ENCODE measurements around the gene C6orf52.
"Not testable (repeated sequence)": the region's sequence is repeated elsewhere in the genome, so short reads cannot be mapped to it uniquely, and the experiment has no call there.

The C6orf52 gene

DNA sequence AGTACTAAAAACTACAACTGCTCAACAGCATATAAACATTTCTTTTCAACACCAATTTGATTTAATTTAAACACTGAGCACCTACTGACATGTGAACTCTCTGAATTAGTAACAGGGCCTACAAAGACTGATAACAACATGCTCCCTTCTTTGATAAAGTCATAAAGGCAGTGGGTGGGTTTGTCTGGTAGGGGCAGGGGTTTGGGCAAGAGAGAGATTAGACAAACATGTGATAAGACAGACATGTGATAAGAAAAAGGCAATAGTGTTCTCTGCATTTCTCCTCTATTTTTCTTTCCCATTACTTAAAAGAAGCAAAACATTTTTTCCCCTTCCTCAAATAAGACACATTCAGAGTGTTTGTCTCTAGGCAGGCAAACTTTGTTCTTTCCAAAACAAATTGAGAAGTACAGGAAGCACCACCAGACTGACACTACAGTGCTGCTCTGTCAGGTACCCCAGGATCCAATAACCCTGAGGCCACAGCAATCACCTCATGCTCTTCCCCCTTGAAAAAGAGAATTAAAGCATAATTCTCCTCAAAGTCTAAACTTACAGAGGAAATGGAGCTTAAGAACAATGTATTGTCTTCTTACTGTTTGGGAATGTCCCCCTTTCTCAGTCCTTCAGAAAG, 11.9 kb downstream of the C6orf52 start:
- Mint-ChIP-seq H3K4me3 (peak overlapping the region; percentile 50 to 52), H3K4me1 (peaks cover 65% of the 10 kb centered on the region), H3K27me3 (no peaks in the 10 kb centered on the region), H3K9me3 (peaks cover 0 to 11% of the 10 kb centered on the region in 2 donors), H3K27ac (peak overlapping the region; percentile 74 to 91)
- DNase-seq: no peak
- ATAC-seq: peak; percentile 52

DNA sequence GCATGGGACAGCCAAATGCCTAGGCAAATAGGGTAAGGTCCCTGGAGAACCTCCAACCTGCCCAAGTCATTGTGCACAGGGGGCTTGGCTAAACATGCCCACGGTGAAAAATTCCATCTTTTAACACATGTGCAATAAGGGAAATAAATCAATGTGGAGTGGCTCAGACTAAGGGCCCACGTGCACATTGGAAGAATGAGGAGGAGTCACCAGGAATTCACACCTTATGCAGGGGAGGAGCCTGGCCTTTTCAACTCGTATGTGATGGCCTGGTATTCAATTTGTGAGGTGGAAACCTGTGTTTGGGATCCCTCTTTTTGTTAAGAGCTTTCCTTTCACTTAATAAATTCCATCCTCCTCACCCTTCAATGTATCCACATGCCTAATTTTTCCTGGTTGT, 12.6 kb downstream of the C6orf52 start:
- Mint-ChIP-seq H3K27me3 (no peaks in the 10 kb centered on the region), H3K27ac (no peak overlapping the region), H3K4me3 (no peak overlapping the region), H3K4me1 (peaks cover 58% of the 10 kb centered on the region), H3K9me3 (peaks cover 2 to 11% of the 10 kb centered on the region in 2 donors)
- no peak for ATAC-seq
- DNase-seq: no peak

DNA sequence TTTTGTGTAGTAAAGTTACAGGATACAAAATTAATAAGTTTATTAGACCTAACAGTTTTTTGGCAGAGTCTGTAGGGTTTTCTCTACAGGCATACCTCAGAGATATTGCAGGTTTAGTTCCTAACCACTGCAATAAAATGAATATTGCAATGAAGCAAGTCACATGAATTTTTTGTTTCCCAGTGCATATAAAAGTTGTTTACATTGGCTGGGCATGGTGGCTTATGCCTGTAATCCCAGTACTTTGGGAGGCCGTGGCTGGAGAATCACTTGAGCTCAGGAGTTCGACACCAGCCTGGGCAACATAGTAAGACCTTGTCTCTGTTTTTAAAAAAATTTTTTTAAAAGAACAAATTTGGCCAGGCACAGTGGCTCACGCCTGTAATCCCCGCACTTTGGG, 16.0 kb downstream of the C6orf52 start:
- Mint-ChIP-seq H3K4me3 (no peak overlapping the region), H3K4me1 (peaks cover 28% of the 10 kb centered on the region), H3K27me3 (no peaks in the 10 kb centered on the region), H3K27ac (no peak overlapping the region), H3K9me3 (peaks cover 10 to 11% of the 10 kb centered on the region in 2 donors)
- DNase-seq (no peak), ATAC-seq (no peak)

DNA sequence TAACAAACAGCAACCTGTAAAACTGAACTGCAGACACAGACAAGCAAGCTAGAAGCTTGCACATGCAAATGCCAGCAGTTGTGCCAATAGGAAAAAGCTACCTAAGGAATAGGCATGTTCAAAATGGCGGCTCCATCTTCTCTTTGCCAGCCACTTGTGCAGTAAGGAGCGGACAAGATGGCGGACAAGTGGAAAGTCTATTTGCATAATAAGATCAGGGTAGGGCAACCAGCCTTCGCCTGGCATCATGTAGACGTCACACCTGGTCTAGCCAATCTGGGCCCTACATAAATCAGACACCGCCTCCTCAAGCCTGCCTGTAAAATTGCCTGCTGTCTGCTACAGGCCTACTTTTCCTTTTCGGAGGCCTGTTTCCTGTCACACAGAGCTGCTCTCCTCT, 18.0 kb downstream of the C6orf52 start:
- Mint-ChIP-seq H3K27ac (no peak overlapping the region), H3K9me3 (peaks cover 6 to 10% of the 10 kb centered on the region in 2 donors), H3K4me3 (no peak overlapping the region), H3K4me1 (peaks cover 8% of the 10 kb centered on the region), H3K27me3 (no peaks in the 10 kb centered on the region)
- ATAC-seq (no peak), DNase-seq (no peak)

DNA sequence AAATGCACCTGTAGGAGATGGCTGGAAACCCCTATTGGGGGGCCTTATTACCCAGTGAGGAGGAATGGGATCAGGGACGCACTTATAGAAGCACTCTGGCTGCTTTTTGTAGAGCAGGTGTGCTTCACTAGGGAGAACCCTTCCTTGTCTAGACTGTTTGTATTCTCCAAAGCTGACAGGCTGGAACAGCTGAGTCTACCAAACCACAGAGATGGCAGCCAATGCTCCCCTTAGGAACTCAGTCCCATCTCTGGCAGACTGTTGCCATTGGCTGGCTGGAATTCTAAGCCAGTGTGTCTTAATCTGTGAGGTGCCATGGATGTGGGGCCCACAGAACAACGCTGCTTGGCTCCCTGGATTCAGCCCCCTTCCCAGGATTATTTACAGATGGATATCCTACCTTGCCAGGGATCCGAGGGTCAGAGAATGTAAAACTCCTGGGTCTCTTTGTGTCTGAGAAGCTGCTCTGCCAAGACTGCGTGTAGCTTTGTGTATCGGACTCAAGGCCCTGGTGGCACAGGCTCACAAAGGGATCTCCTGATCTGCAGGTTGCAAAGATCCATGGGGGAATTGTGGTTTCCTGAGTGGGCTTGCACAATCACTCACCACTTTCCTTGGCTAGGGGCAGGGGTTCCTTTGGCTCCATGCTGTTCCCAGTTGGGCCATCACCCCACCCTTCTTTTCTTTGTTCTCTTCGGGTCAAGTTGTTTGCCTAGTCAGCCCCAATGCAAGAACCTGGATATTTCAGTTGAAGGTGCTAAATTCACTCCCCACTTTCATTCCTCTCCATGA, 26.1 kb downstream of the C6orf52 start:
- DNase-seq (no peak), ATAC-seq (no peak)
- Mint-ChIP-seq H3K27me3 (peaks cover 14% of the 10 kb centered on the region), H3K27ac (peak overlapping the region in 1 of 2 donors; percentile 50), H3K9me3 (peaks cover 7 to 32% of the 10 kb centered on the region in 2 donors), H3K4me1 (peaks cover 22% of the 10 kb centered on the region), H3K4me3 (no peak overlapping the region)

DNA sequence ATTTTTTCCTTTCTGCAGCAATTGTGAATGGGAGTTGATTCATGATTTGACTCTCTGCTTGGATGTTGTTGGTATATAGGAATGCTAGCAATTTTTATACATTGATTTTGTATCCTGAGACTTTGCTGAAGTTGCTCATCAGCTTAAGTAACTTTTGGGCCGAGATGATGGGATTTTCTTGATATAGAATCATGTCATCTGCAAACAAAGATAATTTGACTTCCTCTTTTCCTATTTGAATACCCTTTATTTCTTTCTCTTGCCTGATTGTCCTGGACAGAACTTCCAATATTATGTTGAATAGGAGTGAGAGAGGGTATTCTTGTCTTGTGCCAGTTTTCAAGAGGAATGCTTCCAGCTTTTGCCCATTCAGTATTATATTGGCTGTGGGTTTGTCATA, 28.8 kb downstream of the C6orf52 start:
- H3K9me3 Mint-ChIP-seq: peaks cover 10 to 36% of the 10 kb centered on the region in 2 donors
- peaks cover 14% of the 10 kb centered on the region for H3K27me3 Mint-ChIP-seq
- not testable (repeated sequence) for ATAC-seq, H3K4me3 Mint-ChIP-seq, DNase-seq, H3K27ac Mint-ChIP-seq
- peaks cover 22% of the 10 kb centered on the region for H3K4me1 Mint-ChIP-seq

DNA sequence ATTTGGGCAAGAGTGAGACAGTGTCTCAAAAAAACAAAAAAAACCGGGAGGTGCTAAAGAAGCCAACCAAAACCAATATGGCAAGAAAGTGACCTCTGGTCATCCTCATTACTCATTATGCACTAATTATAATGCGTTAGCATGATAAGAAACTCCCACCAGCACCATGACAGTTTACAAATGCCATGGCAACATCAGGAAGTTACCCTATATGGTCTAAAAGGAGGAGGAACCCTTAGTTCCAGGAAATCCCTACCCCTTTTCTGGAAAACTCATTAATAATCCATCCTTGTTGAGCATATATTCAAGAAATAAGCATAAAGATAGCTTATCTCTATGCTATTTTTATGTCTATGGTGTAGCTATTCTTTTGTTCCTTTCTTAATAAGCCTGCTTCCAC, 31.7 kb downstream of the C6orf52 start:
- H3K4me1 Mint-ChIP-seq: peaks cover 14% of the 10 kb centered on the region
- ATAC-seq (no peak), DNase-seq (no peak)
- peaks cover 28% of the 10 kb centered on the region for H3K27me3 Mint-ChIP-seq
- no peak overlapping the region for H3K27ac Mint-ChIP-seq
- no peak overlapping the region for H3K4me3 Mint-ChIP-seq
- H3K9me3 Mint-ChIP-seq: peaks cover 10 to 36% of the 10 kb centered on the region in 2 donors

DNA sequence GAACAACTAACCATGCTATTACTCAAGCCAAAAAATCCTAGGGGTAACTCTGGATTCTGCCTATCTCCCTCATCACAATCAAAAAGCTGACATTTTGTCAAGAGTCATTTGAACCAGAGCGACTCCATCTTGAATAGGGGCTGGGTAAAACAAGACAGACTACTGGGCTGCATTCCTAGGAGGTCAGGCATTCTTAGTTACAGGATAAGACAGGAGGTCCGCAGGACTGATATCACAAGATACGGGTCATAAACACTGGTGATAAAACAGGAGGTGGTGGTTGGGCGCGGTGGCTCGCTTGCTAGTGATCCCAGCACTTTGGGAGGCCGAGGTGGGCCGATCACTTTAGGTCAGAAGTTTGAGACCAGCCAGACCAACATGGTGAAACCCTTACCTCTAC, 32.2 kb downstream of the C6orf52 start:
- Mint-ChIP-seq H3K4me3 (no peak overlapping the region), H3K27me3 (peaks cover 29% of the 10 kb centered on the region), H3K27ac (no peak overlapping the region), H3K9me3 (peaks cover 10 to 35% of the 10 kb centered on the region in 2 donors), H3K4me1 (peaks cover 9% of the 10 kb centered on the region)
- DNase-seq: no peak
- ATAC-seq: no peak

DNA sequence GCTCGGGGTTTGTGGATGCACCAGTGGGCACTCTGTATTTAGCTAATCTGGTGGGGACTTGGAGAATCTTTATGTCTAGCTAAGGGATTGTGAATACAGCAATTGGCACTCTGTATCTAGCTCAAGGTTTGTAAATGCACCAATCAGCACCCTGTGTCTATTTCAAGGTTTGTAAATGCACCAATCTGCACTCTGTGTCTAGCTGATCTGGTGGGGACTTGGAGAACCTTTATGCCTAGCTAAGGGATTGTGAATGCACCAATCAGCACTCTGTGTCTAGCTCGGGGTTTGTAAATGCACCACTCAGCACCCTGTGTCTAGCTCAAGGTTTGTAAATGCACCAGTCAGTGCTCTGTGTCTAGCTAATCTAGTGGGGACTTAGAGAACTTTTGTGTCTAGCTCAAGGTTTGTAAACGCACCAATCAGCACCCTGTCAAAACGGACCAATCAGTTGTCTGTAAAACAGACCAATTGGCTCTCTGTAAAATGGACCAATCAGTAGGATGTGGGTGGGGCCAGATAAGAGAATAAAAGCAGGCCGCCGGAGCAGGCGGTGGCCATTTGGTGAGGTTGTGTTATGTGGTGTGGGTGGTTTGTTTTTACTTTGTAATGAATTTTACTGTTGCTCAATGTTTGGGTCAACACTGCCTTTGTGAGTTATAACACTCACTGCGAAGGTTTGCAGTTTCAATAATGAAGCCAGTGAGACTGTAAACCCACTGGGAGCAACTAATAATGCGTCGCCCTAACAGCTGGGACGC, 33.8 kb downstream of the C6orf52 start:
- DNase-seq, ATAC-seq, H3K4me1 Mint-ChIP-seq: not testable (repeated sequence)
- peaks cover 18% of the 10 kb centered on the region for H3K27me3 Mint-ChIP-seq
- peaks cover 4 to 22% of the 10 kb centered on the region in 2 donors for H3K9me3 Mint-ChIP-seq
- peak overlapping the region in 1 of 2 donors; percentile 63 for H3K27ac Mint-ChIP-seq
- H3K4me3 Mint-ChIP-seq: peak overlapping the region; percentile 57 to 71

DNA sequence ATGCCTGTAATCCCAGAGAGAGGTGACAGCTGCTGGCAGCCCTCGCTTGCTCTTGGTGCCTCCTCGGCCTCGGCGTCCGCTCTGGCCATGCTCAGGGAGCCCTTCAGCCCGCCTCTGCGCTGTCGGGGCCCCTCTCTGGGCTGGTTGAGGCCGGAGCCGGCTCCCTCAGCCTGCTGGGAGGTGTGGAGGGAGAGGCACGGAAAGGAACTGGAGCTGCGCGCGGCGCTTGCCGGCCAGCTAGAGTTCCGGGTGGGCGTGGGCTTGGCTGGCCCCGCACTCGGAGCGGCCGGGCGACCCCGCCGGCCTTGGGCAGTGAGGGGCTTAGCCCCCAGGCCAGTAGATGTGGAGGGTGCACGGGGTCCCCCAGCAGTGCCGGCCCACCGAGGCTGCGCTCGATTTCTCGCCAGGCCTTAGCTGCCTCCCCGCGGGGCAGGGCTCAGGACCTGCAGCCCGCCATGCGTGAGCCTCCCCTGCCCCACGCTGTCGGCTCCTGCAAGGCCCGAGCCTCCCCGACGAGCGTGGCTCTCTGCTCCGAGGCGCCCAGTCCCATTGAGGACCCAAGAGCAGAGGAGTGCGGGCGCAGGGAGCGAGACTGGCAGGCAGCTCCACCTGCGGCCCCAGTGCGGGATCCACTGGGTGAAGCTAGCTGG, 34.6 kb downstream of the C6orf52 start:
- no peak overlapping the region for H3K27ac Mint-ChIP-seq
- ATAC-seq: peak; percentile 52

DNA sequence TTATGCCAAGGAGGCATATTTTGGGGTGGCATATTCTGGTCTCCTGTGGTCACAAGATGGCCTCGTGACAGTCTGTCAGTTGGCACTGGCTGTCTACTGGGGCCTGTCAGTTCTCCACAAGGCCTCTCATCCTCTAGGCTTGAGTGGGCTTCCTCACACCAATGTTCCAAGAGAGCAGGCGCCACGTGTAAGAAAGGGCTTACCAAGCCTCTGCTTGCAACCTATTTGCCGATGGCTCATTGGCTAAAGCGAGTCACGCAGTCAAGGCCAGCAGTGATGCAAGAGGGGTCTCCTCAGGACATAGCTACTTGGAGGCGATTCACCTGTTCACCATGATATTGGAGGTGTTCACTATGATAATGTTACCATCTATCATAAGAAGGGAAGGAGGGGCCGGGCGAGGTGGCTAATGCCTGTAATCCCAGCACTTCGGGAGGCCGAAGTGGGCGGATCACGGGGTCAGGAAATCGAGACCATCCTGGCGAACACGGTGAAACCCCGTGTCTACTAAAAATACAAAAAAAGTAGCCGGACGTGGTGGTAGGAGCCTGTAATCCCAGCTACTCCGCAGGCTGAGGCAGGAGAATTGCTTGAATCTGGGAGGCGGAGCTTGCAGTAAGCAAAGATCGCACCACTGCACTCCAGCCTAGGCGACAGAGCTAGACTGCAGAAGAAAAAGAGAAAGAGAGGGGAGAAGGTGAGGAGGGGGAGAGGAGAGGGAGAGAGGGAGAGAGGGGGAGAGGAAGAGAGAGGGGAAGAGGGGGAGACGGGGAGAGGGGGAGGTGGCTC, 35.3 kb downstream of the C6orf52 start:
- Mint-ChIP-seq H3K27ac (peak overlapping the region in 1 of 2 donors; percentile 83), H3K4me3 (peak overlapping the region; percentile 57 to 69), H3K4me1 (peaks cover 16% of the 10 kb centered on the region), H3K9me3 (peaks cover 4 to 9% of the 10 kb centered on the region in 2 donors), H3K27me3 (peaks cover 15% of the 10 kb centered on the region)
- DNase-seq (no peak), ATAC-seq (peak; percentile 3)

More for the DNA sequence above, 34.6 kb downstream of the C6orf52 start:
- Mint-ChIP-seq H3K4me3 (peak overlapping the region; percentile 57 to 71), H3K9me3 (peaks cover 4 to 16% of the 10 kb centered on the region in 2 donors), H3K4me1 (peaks cover 16% of the 10 kb centered on the region), H3K27me3 (peaks cover 15% of the 10 kb centered on the region)
- peak in 1 of 2 donors; percentile 18 for DNase-seq

DNA sequence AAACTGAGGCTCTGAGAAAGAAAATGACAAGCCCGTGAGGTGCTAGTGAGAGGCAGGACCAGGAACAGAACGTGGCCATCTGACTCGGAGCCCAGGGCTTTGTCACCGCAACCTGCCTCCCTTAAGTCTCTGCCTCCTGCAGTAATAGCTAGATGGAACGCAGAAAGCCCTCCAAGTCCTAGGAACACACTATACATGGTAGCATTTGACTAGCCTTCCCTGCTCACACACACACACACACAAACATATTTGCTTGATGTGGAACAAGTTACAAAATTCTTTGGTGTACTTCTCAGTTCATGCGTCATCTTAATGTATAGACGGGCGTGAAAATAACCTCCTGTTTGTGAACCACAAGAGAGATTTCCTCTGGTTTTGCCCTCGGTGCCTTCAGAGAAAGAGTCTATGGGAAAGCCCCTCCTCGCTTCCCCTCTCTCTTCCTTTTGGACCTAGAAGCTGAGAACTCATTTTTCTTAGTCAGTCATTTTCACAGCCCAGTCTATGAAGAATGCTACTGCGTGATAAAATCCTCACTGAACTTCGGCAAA, 38.8 kb downstream of the C6orf52 start:
- H3K27me3 Mint-ChIP-seq: peaks cover 34% of the 10 kb centered on the region
- H3K4me3 Mint-ChIP-seq: peak overlapping the region; percentile 69 to 71
- no peaks in the 10 kb centered on the region for H3K9me3 Mint-ChIP-seq
- peaks cover 16% of the 10 kb centered on the region for H3K4me1 Mint-ChIP-seq
- DNase-seq (peak; percentile 24 to 52), ATAC-seq (peak; percentile 87)
- H3K27ac Mint-ChIP-seq: peak overlapping the region; percentile 57 to 87

DNA sequence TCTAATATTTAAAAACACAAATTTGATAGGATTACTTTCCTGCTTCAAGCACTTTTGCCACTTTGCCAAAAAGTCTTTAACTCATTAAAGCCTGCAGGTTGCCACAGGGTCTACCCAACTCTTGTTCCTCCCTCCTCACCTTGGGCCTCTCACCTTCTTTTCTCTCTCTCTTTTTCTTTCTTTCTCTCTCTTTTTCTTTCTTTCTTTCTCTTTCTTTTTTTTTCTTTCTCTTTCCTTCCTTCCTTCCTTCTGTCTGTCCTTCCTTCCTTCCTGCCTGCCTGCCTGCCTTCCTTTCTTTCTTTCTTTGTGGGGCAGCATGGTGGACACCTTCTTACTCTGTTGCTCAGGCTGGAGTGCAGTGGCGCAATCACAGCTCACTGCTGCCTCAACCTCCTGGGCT, 50.2 kb downstream of the C6orf52 start:
- no peak for ATAC-seq
- no peak overlapping the region for H3K4me3 Mint-ChIP-seq
- peaks cover 20% of the 10 kb centered on the region for H3K4me1 Mint-ChIP-seq
- DNase-seq: no peak
- H3K9me3 Mint-ChIP-seq: no peaks in the 10 kb centered on the region
- H3K27me3 Mint-ChIP-seq: peaks cover 25% of the 10 kb centered on the region
- no peak overlapping the region for H3K27ac Mint-ChIP-seq

DNA sequence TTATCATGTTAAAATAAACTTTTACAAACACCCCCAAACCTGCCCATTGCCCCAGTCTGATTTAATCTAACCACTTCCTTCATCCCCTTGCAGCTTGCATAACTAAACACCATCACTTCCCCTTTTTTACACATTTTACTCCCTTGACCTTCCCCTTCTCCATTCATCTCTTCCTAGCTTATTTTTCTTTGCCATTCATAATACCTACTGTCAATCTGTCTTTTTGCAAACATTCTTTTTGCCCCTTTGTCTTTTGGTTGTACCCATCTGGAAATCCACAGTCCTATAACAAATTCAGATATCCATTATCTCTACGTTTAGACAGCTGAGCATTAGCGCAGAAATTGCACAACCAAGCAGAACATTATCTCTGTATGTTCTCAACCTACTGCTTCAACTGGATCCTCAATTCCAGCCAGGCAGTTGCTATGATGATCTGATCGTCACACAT, 51.2 kb downstream of the C6orf52 start:
- DNase-seq (no peak), ATAC-seq (no peak)
- Mint-ChIP-seq H3K9me3 (no peaks in the 10 kb centered on the region), H3K4me3 (no peak overlapping the region), H3K27ac (no peak overlapping the region), H3K4me1 (peaks cover 20% of the 10 kb centered on the region), H3K27me3 (peaks cover 25% of the 10 kb centered on the region)
